ENCODE results near the gene CMTM7. TPM values are rescaled to one million over a fixed set of nuclear protein-coding genes. Genes with fewer than 3 reads are reported as not detected.
A peak's percentile ranks its signal among the peaks of the same experiment; 100 is the strongest.

CMTM7 gene
- total and polyA plus RNA-seq, 2 experiments from 2014 or later: 32.2 to 93.6 TPM

GRCh38 chr3:32502118-32502945 lies 110.7 kb downstream of the CMTM7 start, which contains the start of gene CMTM6:
TSS of gene CMTM6 (minus strand) at chr3:32502852. CDS start at chr3:32502745, 107 bp downstream.
- Histone ChIP-seq H4K20me1 (replicated peaks; ENCODE audit: insufficient read depth) (0 out of 2 replicates have a peak, but pooled peaks cover 5% of the 10 kb centered on the region), H3F3A (replicated peaks; ENCODE audit: low read depth) (peaks cover 7% of the 10 kb centered on the region; the same call in 1 of the 2 replicates), H3K27ac (ENCODE audit: low read depth) (peak within 1 kb of the TSS; percentile 92), H3K4me3 (peak within 1 kb of the TSS; percentile 89), H3K4me1 (ENCODE audit: insufficient read depth) (peaks cover 23% of the 10 kb centered on the region), H3K36me3 (ENCODE audit: insufficient read depth) (no peaks in the 10 kb centered on the region), H3K79me2 (replicated peaks; ENCODE audit: insufficient read depth) (peaks cover 48% of the 10 kb centered on the region), H2AFZ (peak within 1 kb of the TSS; percentile 92), H3K27me3 (ENCODE audit: insufficient read depth) (no peaks in the 10 kb centered on the region), H3K9me2 (ENCODE audit: insufficient read depth) (no peaks in the 10 kb centered on the region), H3K4me2 (peak within 1 kb of the TSS; percentile 94)
- DNase-seq (ENCODE audit: low spot score) (peak; percentile 91), ATAC-seq (peak; percentile 87)
- Mint-ChIP-seq H3K4me3 (peak within 1 kb of the TSS; percentile 92), H3K4me1 (peaks cover 24% of the 10 kb centered on the region), H3K27me3 (ENCODE audit: insufficient read depth, low read depth, poor library complexity) (no peaks in the 10 kb centered on the region), H3K36me3 (ENCODE audit: low read depth) (no peaks in the 10 kb centered on the region), H3K9me3 (no peaks in the 10 kb centered on the region), H3K27ac (peak within 1 kb of the TSS; percentile 46)
- TF ChIP-seq STAT1 (IDR thresholded peaks at IDR 0.05; ENCODE audit: unreplicated experiment) (no peak), POLR2AphosphoS5 (IDR thresholded peaks at IDR 0.05; ENCODE audit: low read depth) (peak; percentile 73), CREB1 (CRISPR knock-in tag; IDR thresholded peaks at IDR 0.05; ENCODE audit: low read depth) (0 out of 2 replicates have a peak, but pooled peaks have one; percentile 8), ZNF462 (CRISPR knock-in tag; IDR thresholded peaks at IDR 0.05) (no peak)

- Histone ChIP-seq H3K27me3 (ENCODE audit: insufficient read depth) (no peaks in the 10 kb centered on the region), H3K9me2 (ENCODE audit: insufficient read depth) (no peaks in the 10 kb centered on the region), H3K4me2 (peak overlapping the region; percentile 94), H3K36me3 (ENCODE audit: insufficient read depth) (no peaks in the 10 kb centered on the region), H3F3A (replicated peaks; ENCODE audit: low read depth) (peaks cover 7% of the 10 kb centered on the region; the same call in 1 of the 2 replicates), H3K27ac (ENCODE audit: low read depth) (peak overlapping the region; percentile 86), H3K4me3 (peak overlapping the region; percentile 89), H3K79me2 (replicated peaks; ENCODE audit: insufficient read depth) (peaks cover 42% of the 10 kb centered on the region), H2AFZ (peak overlapping the region; percentile 92; the same call in 1 of the 2 replicates), H4K20me1 (replicated peaks; ENCODE audit: insufficient read depth) (0 out of 2 replicates have a peak, but pooled peaks cover 5% of the 10 kb centered on the region), H3K4me1 (ENCODE audit: insufficient read depth) (peaks cover 23% of the 10 kb centered on the region)
- Mint-ChIP-seq H3K9me3 (no peaks in the 10 kb centered on the region), H3K4me3 (peak overlapping the region; percentile 92), H3K27me3 (ENCODE audit: insufficient read depth, low read depth, poor library complexity) (no peaks in the 10 kb centered on the region), H3K36me3 (ENCODE audit: low read depth) (no peaks in the 10 kb centered on the region), H3K4me1 (peaks cover 24% of the 10 kb centered on the region), H3K27ac (no peak overlapping the region)
- no peak for DNase-seq (ENCODE audit: low spot score)
- ATAC-seq: no peak
- no peak for TF ChIP-seq NANOG (IDR thresholded peaks at IDR 0.05; ENCODE audit: borderline replicate concordance)
- no peak for TF ChIP-seq CTCF (conservative IDR thresholded peaks at IDR 0.05; ENCODE audit: low read depth in 2 of 2)
- no peak for TF ChIP-seq ETS1 (IDR thresholded peaks at IDR 0.05)
- no peak for TF ChIP-seq ZNF331 (CRISPR knock-in tag; IDR thresholded peaks at IDR 0.05; ENCODE audit: low read depth)
- no peak for TF ChIP-seq EZH2phosphoT487 (IDR thresholded peaks at IDR 0.05; ENCODE audit: unreplicated experiment)
- no peak for TF ChIP-seq CREB1 (CRISPR knock-in tag; IDR thresholded peaks at IDR 0.05; ENCODE audit: low read depth)
- TF ChIP-seq ZNF114 (CRISPR knock-in tag; IDR thresholded peaks at IDR 0.05): no peak
These were observed 111.3 kb downstream of the CMTM7 start for GRCh38 chr3:32502946-32503286.
